GM19395 (cell line): ENCODE data around the gene DDX20.
"Not testable (repeated sequence)": the region's sequence is repeated elsewhere in the genome, so short reads cannot be mapped to it uniquely, and the experiment has no call there.

ENCODE experiments used
- ATAC-seq: cut with Tn5 transposase; IDR thresholded peaks from one replicate; pipeline ENCODE4 v1.9.1; 2021; ENCODE audit warnings: mild to moderate bottlenecking, moderate library complexity; ENCODE audit not compliant: unreplicated experiment

Gene DDX20

GRCh38 chr1:111784273-111784901 is 28.7 kb downstream of the DDX20 start:
- ATAC-seq = no peak

- no peak for ATAC-seq
These were observed 31.0 kb downstream of the DDX20 start for GRCh38 chr1:111786669-111787207.

- no peak for ATAC-seq
These were observed 33.4 kb downstream of the DDX20 start for GRCh38 chr1:111789142-111789541.

GRCh38 chr1:111789666-111790316 is 34.1 kb downstream of the DDX20 start:
- ATAC-seq = no peak

GRCh38 chr1:111791776-111792175 is 36.1 kb downstream of the DDX20 start:
- no peak for ATAC-seq

GRCh38 chr1:111792249-111792648 is 36.5 kb downstream of the DDX20 start:
- no peak for ATAC-seq

- ATAC-seq = no peak
These were observed 38.2 kb downstream of the DDX20 start for GRCh38 chr1:111793923-111794322.

- ATAC-seq = no peak
These were observed 39.7 kb downstream of the DDX20 start for GRCh38 chr1:111795401-111795800.

- no peak for ATAC-seq
These were observed 42.9 kb downstream of the DDX20 start for GRCh38 chr1:111798580-111798979.

- ATAC-seq = not testable (repeated sequence)
These were observed 44.0 kb downstream of the DDX20 start for GRCh38 chr1:111799722-111800121.

- no peak for ATAC-seq
These were observed 45.6 kb downstream of the DDX20 start for GRCh38 chr1:111801071-111801850.

GRCh38 chr1:111802110-111802509 is 46.4 kb downstream of the DDX20 start:
- ATAC-seq = no peak

- ATAC-seq = no peak
These were observed 47.3 kb downstream of the DDX20 start for GRCh38 chr1:111802984-111803383.

- ATAC-seq = no peak
These were observed 48.2 kb downstream of the DDX20 start for GRCh38 chr1:111803951-111804350.

GRCh38 chr1:111804776-111805175 is 49.1 kb downstream of the DDX20 start:
- ATAC-seq = no peak

- no peak for ATAC-seq
These were observed 49.5 kb downstream of the DDX20 start for GRCh38 chr1:111805251-111805650.

- no peak for ATAC-seq
These were observed 56.2 kb downstream of the DDX20 start for GRCh38 chr1:111811891-111812290.

GRCh38 chr1:111812306-111812705 is 56.6 kb downstream of the DDX20 start:
- ATAC-seq = no peak

GRCh38 chr1:111813440-111814304 is 58.0 kb downstream of the DDX20 start:
- ATAC-seq = no peak

GRCh38 chr1:111814305-111814628 is 58.6 kb downstream of the DDX20 start:
- no peak for ATAC-seq

GRCh38 chr1:111814642-111815041 is 58.9 kb downstream of the DDX20 start:
- no peak for ATAC-seq
